Chondrocyte (in vitro differentiated cells): ENCODE measurements around the gene HBE1. TPM values are rescaled to one million over a fixed set of nuclear protein-coding genes. Genes with fewer than 3 reads are reported as not detected.

ENCODE experiments used
- DNase-seq: peaks from one replicate; pipeline ENCODE4 v3.0.0; 2021; ENCODE audit warnings: mixed read lengths, low spot score
- H3K27ac Mint-ChIP-seq: one replicate; pipeline ENCODE4 v1.8.0; 2021; ENCODE audit warnings: mild to moderate bottlenecking, moderate library complexity, mixed read lengths; ENCODE audit not compliant: unreplicated experiment
- H3K27me3 Mint-ChIP-seq: 2 replicates; pipeline ENCODE4 v1.8.0; 2021; ENCODE audit warnings: low read depth, mixed read lengths
- H3K36me3 Mint-ChIP-seq: 2 replicates; pipeline ENCODE4 v1.8.0; 2021; ENCODE audit warnings: low read depth, mixed read lengths
- H3K4me1 Mint-ChIP-seq: 2 replicates; pipeline ENCODE4 v1.8.0; 2021; ENCODE audit warnings: low read depth, mild to moderate bottlenecking, mixed read lengths
- H3K4me3 Mint-ChIP-seq: one replicate; pipeline ENCODE4 v1.8.0; 2021; ENCODE audit warnings: mild to moderate bottlenecking, moderate library complexity, mixed read lengths; ENCODE audit not compliant: unreplicated experiment
- H3K9me3 Mint-ChIP-seq: 2 replicates; pipeline ENCODE4 v1.8.0; 2021; ENCODE audit warnings: low read depth, mixed read lengths
- total RNA-seq: library from RNA; stranded (reverse); gene quantifications from 3 replicates; pipeline ENCODE4 v1.2.1, GENCODE V29; 2021
- TF ChIP-seq, protein P1 (sequence below): fragments of 200-600 bp; sonication (generic); IDR thresholded peaks from 2 replicates; pipeline ENCODE4 v1.5.0; 2021; ENCODE audit warnings: antibody characterized with exemption, mild to moderate bottlenecking, moderate library complexity

Gene HBE1
- total RNA-seq, 1 donor from 2014 or later = not detected

DNA sequence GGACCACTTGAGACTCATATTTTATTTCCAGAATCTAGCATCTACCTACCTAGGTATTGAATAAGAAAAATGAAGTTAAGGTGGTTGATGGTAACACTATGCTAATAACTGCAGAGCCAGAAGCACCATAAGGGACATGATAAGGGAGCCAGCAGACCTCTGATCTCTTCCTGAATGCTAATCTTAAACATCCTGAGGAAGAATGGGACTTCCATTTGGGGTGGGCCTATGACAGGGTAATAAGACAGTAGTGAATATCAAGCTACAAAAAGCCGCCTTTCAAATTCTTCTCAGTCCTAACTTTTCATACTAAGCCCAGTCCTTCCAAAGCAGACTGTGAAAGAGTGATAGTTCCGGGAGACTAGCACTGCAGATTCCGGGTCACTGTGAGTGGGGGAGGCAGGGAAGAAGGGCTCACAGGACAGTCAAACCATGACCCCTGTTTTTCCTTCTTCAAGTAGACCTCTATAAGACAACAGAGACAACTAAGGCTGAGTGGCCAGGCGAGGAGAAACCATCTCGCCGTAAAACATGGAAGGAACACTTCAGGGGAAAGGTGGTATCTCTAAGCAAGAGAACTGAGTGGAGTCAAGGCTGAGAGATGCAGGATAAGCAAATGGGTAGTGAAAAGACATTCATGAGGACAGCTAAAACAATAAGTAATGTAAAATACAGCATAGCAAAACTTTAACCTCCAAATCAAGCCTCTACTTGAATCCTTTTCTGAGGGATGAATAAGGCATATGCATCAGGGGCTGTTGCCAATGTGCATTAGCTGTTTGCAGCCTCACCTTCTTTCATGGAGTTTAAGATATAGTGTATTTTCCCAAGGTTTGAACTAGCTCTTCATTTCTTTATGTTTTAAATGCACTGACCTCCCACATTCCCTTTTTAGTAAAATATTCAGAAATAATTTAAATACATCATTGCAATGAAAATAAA is 44.9 kb downstream of the HBE1 start:
- Mint-ChIP-seq H3K4me1 (no peaks in the 10 kb centered on the region), H3K9me3 (no peaks in the 10 kb centered on the region), H3K27ac (no peak overlapping the region), H3K27me3 (peaks cover 8% of the 10 kb centered on the region), H3K4me3 (no peak overlapping the region), H3K36me3 (no peaks in the 10 kb centered on the region)
- DNase-seq = no peak
- TF ChIP-seq, protein P1, sequence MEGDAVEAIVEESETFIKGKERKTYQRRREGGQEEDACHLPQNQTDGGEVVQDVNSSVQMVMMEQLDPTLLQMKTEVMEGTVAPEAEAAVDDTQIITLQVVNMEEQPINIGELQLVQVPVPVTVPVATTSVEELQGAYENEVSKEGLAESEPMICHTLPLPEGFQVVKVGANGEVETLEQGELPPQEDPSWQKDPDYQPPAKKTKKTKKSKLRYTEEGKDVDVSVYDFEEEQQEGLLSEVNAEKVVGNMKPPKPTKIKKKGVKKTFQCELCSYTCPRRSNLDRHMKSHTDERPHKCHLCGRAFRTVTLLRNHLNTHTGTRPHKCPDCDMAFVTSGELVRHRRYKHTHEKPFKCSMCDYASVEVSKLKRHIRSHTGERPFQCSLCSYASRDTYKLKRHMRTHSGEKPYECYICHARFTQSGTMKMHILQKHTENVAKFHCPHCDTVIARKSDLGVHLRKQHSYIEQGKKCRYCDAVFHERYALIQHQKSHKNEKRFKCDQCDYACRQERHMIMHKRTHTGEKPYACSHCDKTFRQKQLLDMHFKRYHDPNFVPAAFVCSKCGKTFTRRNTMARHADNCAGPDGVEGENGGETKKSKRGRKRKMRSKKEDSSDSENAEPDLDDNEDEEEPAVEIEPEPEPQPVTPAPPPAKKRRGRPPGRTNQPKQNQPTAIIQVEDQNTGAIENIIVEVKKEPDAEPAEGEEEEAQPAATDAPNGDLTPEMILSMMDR = no peak

DNA sequence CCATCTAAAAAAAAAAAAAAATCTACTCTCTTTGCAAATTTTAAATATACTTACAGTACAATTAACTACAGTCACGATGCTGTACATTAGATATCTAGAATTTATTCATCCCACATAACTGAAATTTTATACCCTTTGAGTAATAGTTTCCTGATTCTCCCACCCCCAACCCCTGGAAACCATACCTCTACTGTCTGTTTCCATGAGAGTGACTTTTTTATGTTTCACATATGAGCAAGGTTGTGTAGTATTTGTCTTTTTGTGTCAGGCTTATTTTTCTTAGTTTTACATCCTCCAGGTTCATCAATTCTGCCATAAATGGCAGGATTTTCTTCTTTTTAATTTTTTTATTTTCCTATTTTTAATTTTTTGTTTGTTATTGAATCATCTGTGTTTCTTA is 46.1 kb downstream of the HBE1 start:
- TF ChIP-seq, protein P1 = no peak
- Mint-ChIP-seq H3K4me3 (no peak overlapping the region), H3K27me3 (peaks cover 9% of the 10 kb centered on the region), H3K4me1 (no peaks in the 10 kb centered on the region), H3K9me3 (peaks cover 5% of the 10 kb centered on the region), H3K27ac (no peak overlapping the region), H3K36me3 (no peaks in the 10 kb centered on the region)
- no peak for DNase-seq

DNA sequence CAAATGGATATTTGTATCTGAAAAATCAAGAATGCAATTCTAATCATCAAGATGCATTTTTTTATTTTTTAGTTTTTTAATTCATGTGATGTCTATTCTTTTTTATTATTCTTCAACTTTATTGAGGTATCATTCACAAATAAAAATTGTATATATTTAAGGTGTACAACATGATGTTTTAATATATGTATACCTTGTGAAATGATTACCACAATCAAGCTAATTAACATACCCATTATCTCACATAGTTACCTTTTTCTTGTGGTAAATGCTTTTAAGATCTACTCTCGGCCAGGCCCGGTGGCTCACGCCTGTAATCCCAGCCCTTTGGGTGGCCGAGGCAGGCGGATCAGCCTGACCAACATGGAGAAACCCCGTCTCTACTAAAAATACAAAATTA is 46.6 kb downstream of the HBE1 start:
- TF ChIP-seq, protein P1 = no peak
- no peak overlapping the region for H3K27ac Mint-ChIP-seq
- no peak overlapping the region for H3K4me3 Mint-ChIP-seq
- no peak for DNase-seq
- peaks cover 7% of the 10 kb centered on the region for H3K9me3 Mint-ChIP-seq
- H3K36me3 Mint-ChIP-seq = no peaks in the 10 kb centered on the region
- peaks cover 9% of the 10 kb centered on the region for H3K27me3 Mint-ChIP-seq
- H3K4me1 Mint-ChIP-seq = no peaks in the 10 kb centered on the region

Other genes starting within 250 kb of the HBE1 start
- not detected in 3 replicates for gene OR52J3, start 223.4 kb downstream of the HBE1 start, total RNA-seq
- gene OR52E2, start 210.3 kb downstream of the HBE1 start, total RNA-seq = not detected in 3 replicates
- not detected in 3 replicates for gene OR52E1, start 200.4 kb downstream of the HBE1 start, total RNA-seq
- not detected in 3 replicates for gene OR52A5, start 131.6 kb downstream of the HBE1 start, total RNA-seq
- not detected in 3 replicates for gene OR52A1, start 115.2 kb downstream of the HBE1 start, total RNA-seq
- gene OR51V1, start 69.3 kb downstream of the HBE1 start, total RNA-seq = not detected in 3 replicates
- not detected in 3 replicates for gene HBB, start 42.9 kb downstream of the HBE1 start, total RNA-seq
- not detected in 3 replicates for gene HBD, start 35.5 kb downstream of the HBE1 start, total RNA-seq
- gene HBG1, start 20.1 kb downstream of the HBE1 start, total RNA-seq = not detected in 3 replicates
- gene HBG2, start 15.2 kb downstream of the HBE1 start, total RNA-seq = not detected in 3 replicates
- not detected in 3 replicates for gene OR51B4, start 32.0 kb upstream of the HBE1 start, total RNA-seq
- not detected in 3 replicates for gene OR51B2, start 54.4 kb upstream of the HBE1 start, total RNA-seq
- gene OR51B5, start 73.6 kb upstream of the HBE1 start, total RNA-seq = 0.20 TPM in 1 of 3 replicates, not detected in the others
- gene OR51B6, start 81.6 kb upstream of the HBE1 start, total RNA-seq = not detected in 3 replicates
- not detected in 3 replicates for gene OR51M1, start 113.9 kb upstream of the HBE1 start, total RNA-seq
- gene OR51Q1, start 152.2 kb upstream of the HBE1 start, total RNA-seq = not detected in 3 replicates
- gene OR51I1, start 171.6 kb upstream of the HBE1 start, total RNA-seq = 0.46 TPM in 1 of 3 replicates, not detected in the others
- not detected in 3 replicates for gene OR51I2, start 179.4 kb upstream of the HBE1 start, total RNA-seq
- gene OR52D1, start 218.7 kb upstream of the HBE1 start, total RNA-seq = not detected in 3 replicates
- 0.13 to 0.31 TPM in 2 of 3 replicates, not detected in the other for gene UBQLN3, start 240.0 kb upstream of the HBE1 start, total RNA-seq
- 0.22 to 0.41 TPM (median 0.23 TPM) in 3 replicates for gene UBQLNL, start 246.8 kb upstream of the HBE1 start, total RNA-seq